Stimulated activated CD4-positive, alpha-beta T cell treated with anti-CD3 and anti-CD28 coated beads, Interleukin-1b, Interleukin-23, amount 100 ng/mL, for 24 hours (primary cell): ENCODE results near the gene UIMC1.
"Not testable (repeated sequence)": the region's sequence is repeated elsewhere in the genome, so short reads cannot be mapped to it uniquely, and the experiment has no call there.

Source experiments
- DNase-seq, 4 experiments: peaks; one replicate each; pipeline ENCODE4 v3.0.0-alpha.2; 2020; ENCODE audit warnings: low read depth in 4 of 4, low spot score in 1 of 4

Gene UIMC1

DNA sequence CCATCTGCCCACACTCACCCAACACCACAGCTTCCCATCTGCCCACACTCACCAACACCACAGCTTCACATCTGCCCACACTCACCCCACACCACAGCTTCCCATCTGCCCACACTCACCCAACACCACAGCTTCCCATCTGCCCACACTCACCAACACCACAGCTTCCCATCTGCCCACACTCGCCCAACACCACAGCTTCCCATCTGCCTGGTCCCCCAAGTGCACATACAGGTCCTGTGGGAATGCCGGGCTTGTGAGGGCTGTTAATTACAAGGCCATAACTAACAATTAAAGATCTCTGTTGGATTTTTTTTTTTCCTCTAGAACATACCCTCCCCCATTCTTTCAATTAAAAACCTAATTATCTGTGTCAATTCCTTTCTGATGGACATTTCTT is 133.6 kb downstream of the UIMC1 start:
- not testable (repeated sequence) for DNase-seq

DNA sequence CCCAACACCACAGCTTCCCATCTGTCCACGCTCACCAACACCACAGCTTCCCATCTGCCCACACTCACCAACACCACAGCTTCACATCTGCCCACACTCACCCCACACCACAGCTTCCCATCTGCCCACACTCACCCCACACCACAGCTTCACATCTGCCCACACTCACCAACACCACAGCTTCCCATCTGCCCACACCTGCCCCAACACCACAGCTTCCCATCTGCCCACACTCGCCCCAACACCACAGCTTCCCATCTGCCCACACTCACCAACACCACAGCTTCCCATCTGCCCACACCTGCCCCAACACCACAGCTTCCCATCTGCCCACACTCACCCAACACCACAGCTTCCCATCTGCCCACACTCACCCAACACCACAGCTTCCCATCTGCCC is 134.0 kb downstream of the UIMC1 start:
- not testable (repeated sequence) for DNase-seq

DNA sequence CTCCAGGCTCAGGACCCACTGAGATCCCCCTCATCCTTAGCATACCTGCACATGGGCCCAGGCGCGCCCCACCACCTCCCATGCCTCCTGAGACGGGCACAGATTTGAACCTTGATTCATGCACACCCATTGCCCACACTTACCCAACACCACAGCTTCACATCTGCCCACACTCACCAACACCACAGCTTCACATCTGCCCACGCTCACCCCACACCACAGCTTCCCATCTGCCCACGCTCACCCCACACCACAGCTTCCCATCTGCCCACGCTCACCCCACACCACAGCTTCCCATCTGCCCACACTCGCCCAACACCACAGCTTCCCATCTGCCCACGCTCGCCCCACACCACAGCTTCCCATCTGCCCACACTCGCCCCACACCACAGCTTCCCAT is 135.9 kb downstream of the UIMC1 start:
- DNase-seq = not testable (repeated sequence)

DNA sequence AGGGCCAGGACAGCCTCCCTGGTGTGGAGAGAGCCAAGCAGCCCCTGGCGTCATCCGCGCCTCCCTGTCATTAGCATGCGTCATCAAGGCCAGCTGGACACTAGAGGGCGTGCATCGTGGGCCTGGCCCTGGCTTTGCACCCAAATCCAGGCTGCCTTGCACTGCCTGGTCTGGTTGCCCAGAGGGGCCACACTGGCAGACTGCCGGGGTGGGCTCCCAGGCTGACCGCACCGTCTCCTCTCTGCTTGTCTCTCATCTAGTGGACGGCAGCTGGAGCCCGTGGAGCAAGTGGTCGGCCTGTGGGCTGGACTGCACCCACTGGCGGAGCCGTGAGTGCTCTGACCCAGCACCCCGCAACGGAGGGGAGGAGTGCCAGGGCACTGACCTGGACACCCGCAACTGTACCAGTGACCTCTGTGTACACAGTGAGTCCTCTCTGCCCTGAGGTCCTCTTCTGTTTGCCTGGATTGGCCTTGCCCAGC is 136.4 kb downstream of the UIMC1 start:
- DNase-seq = no peak

DNA sequence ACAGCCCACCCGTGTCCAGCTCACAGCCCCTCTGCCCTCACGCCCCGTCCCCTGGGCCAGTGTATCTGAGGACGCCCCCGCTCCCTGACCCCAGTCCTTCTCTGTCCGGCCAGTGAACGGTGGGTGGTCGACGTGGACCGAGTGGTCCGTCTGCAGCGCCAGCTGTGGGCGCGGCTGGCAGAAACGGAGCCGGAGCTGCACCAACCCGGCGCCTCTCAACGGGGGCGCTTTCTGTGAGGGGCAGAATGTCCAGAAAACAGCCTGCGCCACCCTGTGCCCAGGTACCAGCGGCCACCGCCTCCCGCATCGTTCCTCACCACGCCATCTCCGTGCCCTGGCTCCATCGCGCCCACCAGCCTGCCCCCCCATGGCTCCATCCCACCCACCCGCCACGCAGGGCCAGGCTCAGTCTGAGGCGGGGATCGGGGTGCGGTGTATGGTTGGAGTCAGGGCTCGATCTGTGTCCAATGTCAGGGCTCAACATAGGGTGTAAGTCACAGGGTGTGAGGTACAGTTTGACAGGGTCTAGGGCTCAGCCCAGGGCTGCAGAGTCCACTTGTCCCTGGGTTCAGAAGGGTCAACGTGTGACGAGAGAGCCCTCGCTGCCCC is 137.0 kb downstream of the UIMC1 start:
- no peak for DNase-seq

DNA sequence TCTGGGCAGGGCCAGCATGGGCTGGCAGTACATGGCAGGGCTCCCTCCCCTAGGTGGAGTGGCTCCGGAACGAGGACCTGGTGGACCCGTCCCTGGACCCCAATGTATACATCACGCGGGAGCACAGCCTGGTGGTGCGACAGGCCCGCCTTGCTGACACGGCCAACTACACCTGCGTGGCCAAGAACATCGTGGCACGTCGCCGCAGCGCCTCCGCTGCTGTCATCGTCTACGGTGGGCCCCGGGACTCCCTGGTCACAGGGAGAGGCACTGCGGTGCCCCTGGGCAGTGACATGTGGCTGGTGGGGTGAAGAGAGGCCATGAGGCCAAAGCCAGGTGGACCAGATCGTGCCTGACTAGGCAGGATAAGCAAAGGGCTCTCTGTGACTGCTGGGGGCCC is 137.8 kb downstream of the UIMC1 start:
- no peak for DNase-seq

DNA sequence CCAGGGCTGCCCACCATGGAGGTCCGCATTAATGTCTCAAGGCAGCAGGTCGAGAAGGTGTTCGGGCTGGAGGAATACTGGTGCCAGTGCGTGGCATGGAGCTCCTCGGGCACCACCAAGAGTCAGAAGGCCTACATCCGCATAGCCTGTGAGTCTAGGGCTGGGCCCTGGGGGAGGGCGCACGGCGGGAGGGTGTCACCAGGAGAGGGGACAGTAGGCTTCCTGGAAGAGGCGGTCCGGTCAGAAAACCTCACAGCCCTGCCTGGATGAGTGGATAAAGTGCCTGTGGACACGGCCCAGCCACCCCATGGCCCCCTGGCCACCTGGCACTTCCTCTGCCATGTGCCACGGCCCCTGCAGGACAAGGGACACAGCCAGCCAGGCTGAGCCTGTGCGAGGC is 138.5 kb downstream of the UIMC1 start:
- no peak for DNase-seq

DNA sequence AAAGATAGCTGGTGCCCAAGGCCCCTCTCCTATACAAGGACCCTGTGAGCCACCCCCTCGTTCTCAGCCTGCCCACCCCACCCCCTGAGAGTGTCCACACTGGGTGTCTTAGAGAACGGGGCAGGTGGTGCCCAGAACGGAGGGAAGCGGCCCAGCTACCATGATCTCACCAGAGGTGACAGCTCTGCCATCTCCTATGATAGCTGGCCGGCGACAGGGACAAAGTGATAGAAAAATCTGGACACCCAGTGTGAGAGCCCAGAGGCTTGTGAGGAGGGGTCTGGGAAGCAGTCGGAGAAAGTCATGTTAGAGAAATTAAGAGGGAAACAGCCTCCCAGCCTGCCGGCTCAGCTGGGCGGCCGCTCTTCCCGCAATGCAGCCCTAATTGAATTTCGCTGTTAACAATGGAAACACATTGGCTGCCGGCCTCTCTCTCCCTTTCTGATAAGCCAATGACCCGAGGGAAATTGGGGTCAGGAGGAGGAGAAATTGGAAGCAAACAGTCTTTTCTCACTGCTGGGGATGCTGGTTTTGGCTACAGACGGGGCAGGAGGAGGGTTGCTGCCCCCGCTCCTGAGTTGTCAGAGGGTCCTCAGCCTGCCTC is 139.8 kb downstream of the UIMC1 start:
- no peak for DNase-seq

DNA sequence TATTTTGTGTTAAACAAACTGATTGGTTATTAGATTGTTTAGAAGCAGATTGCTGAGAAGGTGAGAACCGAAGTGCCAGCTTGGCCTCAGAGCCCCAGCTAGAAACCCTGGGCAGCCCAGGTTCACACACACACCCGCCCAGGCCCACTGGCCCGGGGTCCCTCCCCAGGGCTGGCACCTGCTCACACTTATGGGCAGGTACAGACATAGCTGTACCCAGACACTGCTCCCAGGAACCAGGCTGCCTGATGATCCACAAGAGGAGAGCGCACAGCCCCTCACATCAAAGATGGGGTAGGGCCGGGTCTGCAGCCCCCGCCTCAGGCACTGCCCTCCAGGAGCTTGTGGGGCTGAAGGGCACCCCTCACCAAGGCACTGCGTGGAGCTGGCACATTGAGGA is 140.6 kb downstream of the UIMC1 start:
- DNase-seq = no peak

DNA sequence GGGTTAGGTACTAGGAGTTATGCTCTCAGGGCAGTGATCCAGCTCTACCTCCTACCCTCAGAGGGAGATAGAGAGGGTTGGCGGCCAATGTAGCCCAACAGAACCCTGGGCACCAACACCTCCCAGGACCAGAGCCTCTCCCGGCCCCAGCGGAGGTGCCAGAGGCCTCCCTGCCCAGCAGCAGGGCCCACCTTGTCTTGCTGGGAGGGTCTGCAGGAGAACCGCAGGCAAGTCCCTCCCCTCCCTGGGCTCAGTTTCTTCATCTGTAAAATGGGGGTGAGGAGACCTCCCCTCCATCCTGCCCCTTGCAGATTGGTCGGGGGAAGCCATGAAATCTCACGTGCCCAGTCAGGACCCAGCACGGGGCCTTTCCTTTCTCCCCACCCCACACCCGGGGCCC is 141.8 kb downstream of the UIMC1 start:
- no peak for DNase-seq

DNA sequence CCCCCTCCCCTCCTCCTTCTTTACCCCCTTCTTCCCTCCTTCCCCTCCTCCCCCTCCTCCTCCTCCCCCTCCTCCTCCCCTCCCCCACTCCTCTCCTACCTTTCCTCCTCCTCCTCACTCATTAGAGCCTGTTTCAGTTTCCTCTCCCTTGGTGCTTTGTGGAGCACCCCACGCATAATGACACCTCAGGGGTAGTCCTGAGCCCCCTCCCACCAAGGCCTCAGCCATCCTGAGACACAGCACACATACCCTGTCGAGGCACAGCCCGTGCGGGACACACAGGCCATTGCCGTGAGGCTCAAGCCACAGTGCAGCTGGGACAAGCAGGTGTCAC is 142.8 kb downstream of the UIMC1 start:
- no peak for DNase-seq

DNA sequence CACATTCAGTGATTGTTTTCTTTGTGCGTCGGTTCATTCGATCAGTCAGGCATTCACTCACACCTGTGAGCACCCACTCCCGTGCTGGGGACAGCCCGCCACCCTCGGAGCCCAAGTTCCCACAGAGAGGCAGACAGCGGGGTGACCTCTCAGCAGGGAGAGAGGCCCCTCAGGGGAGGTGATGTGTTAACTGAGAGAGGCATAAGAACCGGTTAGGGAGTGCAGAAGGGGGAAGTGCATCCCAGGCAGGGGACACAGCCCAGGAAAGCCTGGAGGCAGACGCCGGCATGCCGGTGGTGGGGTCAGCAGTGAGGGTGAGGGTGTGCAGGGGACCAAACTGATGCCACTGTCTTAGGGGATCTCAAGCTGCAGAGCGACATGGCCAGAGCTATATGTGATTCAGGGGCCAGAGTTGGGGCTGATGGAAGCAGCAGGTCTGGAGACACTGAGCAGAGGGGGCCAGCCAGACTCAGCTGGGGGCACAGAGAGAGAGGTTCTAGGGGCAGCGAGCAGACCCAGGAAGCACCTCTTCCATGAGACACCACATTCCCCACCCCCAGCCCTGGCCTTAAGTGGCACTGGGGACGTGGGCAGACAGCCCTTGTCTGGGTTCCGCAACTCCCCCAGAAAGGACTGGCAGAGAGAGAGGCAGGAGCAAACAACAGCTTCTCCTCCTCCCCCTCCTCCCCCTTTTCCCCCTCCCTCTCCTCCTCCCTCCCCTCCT is 143.4 kb downstream of the UIMC1 start:
- no peak for DNase-seq

DNA sequence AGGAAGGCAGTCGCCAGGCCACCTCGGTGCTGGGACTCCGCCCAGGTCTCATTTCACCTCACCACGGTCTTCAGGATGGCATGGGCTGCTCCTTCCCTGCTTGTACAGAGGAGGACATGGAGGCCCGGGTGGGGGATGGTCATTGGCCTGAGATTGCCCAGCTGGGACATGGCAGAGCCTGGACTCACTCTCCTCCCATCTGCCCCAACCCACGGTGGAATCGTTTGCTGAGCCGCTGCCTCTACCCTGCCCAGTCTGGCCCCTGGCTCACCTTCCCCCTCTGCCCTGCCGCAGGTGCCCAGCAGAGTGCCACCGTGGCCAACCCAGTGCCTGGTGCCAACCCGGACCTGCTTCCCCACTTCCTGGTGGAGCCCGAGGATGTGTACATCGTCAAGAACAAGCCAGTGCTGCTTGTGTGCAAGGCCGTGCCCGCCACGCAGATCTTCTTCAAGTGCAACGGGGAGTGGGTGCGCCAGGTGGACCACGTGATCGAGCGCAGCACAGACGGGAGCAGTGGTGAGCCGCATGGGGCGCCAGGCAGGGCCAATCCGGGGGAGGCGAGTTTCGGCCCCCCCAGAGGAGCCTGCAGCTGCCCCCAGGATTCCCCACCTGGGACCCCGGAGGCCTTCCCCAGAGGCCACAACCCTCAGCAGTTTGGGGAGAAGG is 144.1 kb downstream of the UIMC1 start:
- no peak for DNase-seq

DNA sequence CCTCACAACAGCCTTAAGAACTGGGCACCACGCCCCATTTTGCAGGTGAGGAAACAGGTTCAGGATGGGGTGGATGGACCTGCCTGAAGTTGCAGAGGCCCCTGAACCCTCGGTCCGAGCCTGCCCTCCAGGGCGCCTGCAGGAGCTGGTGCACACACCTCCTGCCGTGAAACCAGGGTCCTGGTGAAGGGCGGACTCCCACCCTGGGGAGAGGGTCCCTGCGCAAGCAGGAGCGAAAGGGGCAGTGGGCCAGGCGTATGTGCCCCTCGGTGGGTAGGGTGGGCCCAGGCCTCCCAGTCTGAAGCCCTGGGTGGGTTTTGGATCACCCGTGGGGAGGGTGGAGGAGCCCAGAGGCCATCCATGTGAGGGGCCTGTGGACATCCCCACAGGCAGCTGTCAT is 145.3 kb downstream of the UIMC1 start:
- DNase-seq = no peak

DNA sequence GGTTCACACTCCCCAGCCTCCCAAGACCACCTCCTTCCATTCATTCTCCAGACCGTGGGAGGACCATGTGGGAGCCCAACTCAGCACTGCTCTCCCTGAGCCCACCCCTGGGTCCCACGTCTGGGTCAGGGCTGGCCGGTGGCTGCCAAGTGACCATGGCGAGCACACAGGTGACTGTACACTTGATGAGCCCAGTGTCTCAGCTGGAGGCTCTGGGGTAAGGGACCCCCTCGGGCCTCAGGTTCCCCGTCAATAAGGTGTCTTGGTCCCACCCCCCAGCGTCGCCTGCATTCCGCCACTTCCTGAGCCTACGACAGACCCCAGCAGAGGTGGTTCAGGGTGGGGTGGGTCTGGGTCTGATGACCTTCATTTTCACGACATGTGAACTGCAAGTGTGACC is 146.2 kb downstream of the UIMC1 start:
- DNase-seq = no peak

DNA sequence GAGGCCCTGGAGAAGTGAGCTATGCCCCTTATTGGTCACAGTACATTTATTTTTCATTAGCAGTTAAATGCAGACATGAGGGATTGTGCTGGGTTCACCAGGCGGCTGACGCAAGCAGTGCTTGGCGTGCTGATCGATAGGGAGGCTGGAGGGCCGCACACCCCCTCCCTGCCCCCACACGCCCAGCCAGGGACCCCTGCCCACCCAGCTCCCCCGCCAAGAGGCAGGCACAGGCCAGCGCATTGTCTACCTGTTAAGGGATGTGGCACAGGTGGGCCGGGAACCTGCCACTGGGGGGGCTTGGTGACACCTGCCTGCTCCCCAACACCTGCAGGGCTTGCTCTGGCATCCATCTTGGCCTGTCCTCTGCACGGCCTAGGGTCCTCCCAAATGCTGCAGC is 146.7 kb downstream of the UIMC1 start:
- DNase-seq = no peak

DNA sequence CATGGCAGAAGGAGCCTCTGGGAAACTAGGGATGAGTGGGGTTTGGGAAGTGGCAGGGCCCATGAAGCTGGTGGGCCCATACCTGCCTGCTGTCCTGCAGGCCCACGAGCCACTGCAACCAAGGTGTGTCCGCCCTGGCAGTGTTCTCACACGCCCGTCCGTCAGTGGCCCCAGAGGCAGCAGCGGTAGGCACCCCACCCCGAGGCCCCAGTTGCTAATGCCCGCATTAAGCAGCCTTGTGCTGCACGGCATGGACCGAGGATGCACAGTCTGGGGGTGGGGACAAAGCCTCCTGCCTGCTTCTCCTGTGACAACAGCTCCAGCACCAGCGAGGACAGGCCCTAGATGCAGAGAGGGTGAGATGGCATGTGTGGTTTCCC is 148.7 kb downstream of the UIMC1 start:
- DNase-seq = no peak

DNA sequence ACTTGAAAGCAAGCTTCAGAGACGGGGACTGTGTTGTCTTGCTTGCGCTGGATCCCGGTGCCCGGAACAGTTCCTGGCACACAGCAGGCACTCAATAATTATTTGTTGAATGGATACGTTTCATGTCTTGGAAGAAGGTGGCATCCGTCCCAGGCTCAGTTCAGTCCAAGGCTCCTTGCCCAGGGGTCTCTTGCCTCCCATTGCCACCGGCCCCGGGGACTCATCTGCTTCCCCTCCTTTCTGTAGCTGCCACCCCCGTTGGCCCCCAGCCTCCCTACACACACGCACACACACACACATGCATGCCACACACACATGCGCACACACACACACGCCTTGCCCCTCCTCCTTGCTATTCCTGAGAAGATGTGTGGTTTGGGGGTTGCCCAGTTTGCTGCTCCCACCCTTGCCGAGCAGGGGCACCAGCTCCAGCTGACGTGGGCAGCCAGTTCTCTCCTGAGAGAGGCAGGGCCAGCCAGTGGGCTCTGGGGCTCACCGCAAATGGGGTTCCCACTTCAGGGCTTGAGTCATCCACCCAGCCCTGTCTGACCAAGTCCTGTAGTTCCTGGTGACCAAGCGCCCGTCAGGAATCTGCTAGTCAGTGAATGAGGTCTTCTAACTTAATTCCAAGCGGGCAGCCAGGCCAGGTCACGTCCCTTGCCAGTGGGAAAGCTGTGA is 149.2 kb downstream of the UIMC1 start:
- no peak for DNase-seq

DNA sequence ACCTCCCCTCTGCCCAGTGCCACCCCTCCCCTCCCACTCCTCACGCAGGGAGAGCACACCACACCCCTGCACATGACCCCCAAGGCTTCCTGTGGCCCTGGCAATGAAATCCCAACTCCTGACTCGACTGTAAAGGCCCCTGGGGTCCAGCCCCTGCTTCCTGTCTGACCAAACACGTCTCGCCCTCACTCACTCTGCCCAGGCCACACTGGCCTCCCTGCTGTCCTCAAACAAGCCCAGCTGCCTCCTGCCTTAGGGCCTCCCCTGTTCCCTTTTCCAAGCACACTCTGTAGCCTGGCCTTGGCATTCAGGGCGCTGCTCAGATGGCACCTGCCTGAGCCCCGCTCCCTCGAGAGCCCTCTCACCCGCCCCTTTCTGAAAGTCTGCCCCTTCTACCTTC is 149.8 kb downstream of the UIMC1 start:
- DNase-seq = no peak

DNA sequence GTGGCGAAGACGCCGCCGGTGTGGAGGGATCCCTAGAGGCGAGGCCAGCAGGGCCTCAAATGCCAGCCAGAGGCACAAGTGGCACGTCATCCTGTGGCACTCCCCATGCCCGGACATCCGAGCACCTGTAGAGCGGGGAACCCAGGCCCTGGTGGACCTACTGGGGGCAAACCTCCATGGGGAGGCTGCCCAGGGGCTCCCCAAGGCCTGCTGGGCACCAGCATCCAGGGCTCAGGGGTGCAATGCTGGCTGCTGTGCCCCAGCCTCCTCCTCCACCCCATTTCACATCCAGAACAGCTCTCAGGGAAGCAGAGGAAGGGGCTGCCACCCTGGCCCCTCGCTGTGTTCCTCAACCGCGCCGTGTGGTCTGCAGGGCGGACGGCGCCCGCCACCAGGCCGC is 151.0 kb downstream of the UIMC1 start:
- DNase-seq = no peak
